HepG2 (cell line): ENCODE results near the gene IRF7. TPM values are rescaled to one million over a fixed set of nuclear protein-coding genes. Genes with fewer than 3 reads are reported as not detected.
A peak's percentile ranks its signal among the peaks of the same experiment; 100 is the strongest.

Experiments used
- BORCS8-MEF2B ChIP-seq: sonication (generic); formaldehyde crosslinking; IDR thresholded peaks from 2 replicates; pipeline ENCODE4 v1.8.0; 2022; ENCODE audit warnings: mild to moderate bottlenecking, missing genetic modification reagents
- CSRNP2 ChIP-seq: sonication (generic); formaldehyde crosslinking; conservative IDR thresholded peaks from 2 replicates; pipeline ENCODE4 v1.8.0; 2022; ENCODE audit warnings: low read depth, missing genetic modification reagents
- GABPB1 ChIP-seq: IDR thresholded peaks from 2 replicates; pipeline ENCODE4 v1.6.1; 2016; ENCODE audit warnings: mild to moderate bottlenecking, missing genetic modification reagents, moderate library complexity, missing compliant biosample characterization
- HBP1 ChIP-seq: IDR thresholded peaks from 2 replicates; pipeline ENCODE4 v1.6.1; 2016; ENCODE audit warnings: low read depth, control low read depth
- HOXD1 ChIP-seq: sonication (generic); formaldehyde crosslinking; IDR thresholded peaks from 2 replicates; pipeline ENCODE4 v1.5.0; 2020; ENCODE audit warnings: missing genetic modification reagents
- KDM5B ChIP-seq: sonication (generic); formaldehyde crosslinking; IDR thresholded peaks from 2 replicates; pipeline ENCODE4 v1.4.0; 2020; ENCODE audit warnings: missing genetic modification reagents, mild to moderate bottlenecking, borderline replicate concordance
- KLF9 ChIP-seq: IDR thresholded peaks from 2 replicates; pipeline ENCODE4 v1.6.1; 2016; ENCODE audit warnings: low read depth
- MIER3 ChIP-seq: IDR thresholded peaks from 2 replicates; pipeline ENCODE4 v1.6.1; 2016; ENCODE audit warnings: missing compliant biosample characterization, borderline replicate concordance
- NFIC ChIP-seq: IDR thresholded peaks from 2 replicates; pipeline ENCODE4 v1.6.1; 2012; ENCODE audit warnings: mild to moderate bottlenecking, low read length, inconsistent platforms
- PREB ChIP-seq: sonication (generic); formaldehyde crosslinking; IDR thresholded peaks from 2 replicates; pipeline ENCODE4 v1.4.0; 2020; ENCODE audit warnings: missing genetic modification reagents
- SIN3A ChIP-seq: IDR thresholded peaks from 2 replicates; pipeline ENCODE4 v1.6.1; 2011; ENCODE audit warnings: low read depth, mild to moderate bottlenecking, control low read depth, low read length, borderline replicate concordance
- SP140L ChIP-seq: sonication (generic); formaldehyde crosslinking; IDR thresholded peaks from 2 replicates; pipeline ENCODE4 v1.4.0; 2020; ENCODE audit warnings: missing genetic modification reagents, borderline replicate concordance
- TEF ChIP-seq: sonication (generic); formaldehyde crosslinking; IDR thresholded peaks from 2 replicates; pipeline ENCODE4 v1.5.0; 2020; ENCODE audit warnings: missing genetic modification reagents
- XRCC5 ChIP-seq: fragments of 200-400 bp; formaldehyde crosslinking; optimal IDR thresholded peaks from 2 replicates; pipeline ENCODE3; 2017; ENCODE audit warnings: mild to moderate bottlenecking, low read length
- ZMAT5 ChIP-seq: sonication (generic); formaldehyde crosslinking; IDR thresholded peaks from 2 replicates; pipeline ENCODE4 v1.5.0; 2020; ENCODE audit warnings: mild to moderate bottlenecking, low read depth, missing genetic modification reagents, borderline replicate concordance
- ZNF18 ChIP-seq: sonication (generic); formaldehyde crosslinking; IDR thresholded peaks from 2 replicates; pipeline ENCODE4 v1.8.0; 2022; ENCODE audit warnings: mild to moderate bottlenecking, missing genetic modification reagents; ENCODE audit not compliant: insufficient replicate concordance
- ZNF180 ChIP-seq: sonication (generic); formaldehyde crosslinking; IDR thresholded peaks from 2 replicates; pipeline ENCODE4 v1.4.0; 2020; ENCODE audit warnings: low read depth, missing genetic modification reagents, borderline replicate concordance
- ZNF232 ChIP-seq: sonication (generic); formaldehyde crosslinking; IDR thresholded peaks from 2 replicates; pipeline ENCODE4 v1.4.0; 2020; ENCODE audit warnings: missing genetic modification reagents, borderline replicate concordance
- ZNF333 ChIP-seq: sonication (generic); formaldehyde crosslinking; IDR thresholded peaks from 2 replicates; pipeline ENCODE4 v1.4.0; 2020; ENCODE audit warnings: mild to moderate bottlenecking, missing genetic modification reagents, borderline replicate concordance
- ZNF589 ChIP-seq: sonication (generic); formaldehyde crosslinking; conservative IDR thresholded peaks from 2 replicates; pipeline ENCODE4 v1.8.0; 2022; ENCODE audit warnings: mild to moderate bottlenecking, moderate library complexity, missing genetic modification reagents
- ZNF737 ChIP-seq: sonication (generic); formaldehyde crosslinking; IDR thresholded peaks from 2 replicates; pipeline ENCODE4 v1.5.0; 2020; ENCODE audit warnings: missing genetic modification reagents, mild to moderate bottlenecking, borderline replicate concordance
- ZNF75D ChIP-seq: sonication (generic); formaldehyde crosslinking; IDR thresholded peaks from 2 replicates; pipeline ENCODE4 v1.8.1; 2023; ENCODE audit warnings: missing genetic modification reagents, mild to moderate bottlenecking, borderline replicate concordance
- ZNF879 ChIP-seq: sonication (generic); formaldehyde crosslinking; IDR thresholded peaks from 2 replicates; pipeline ENCODE4 v1.8.1; 2023; ENCODE audit warnings: missing genetic modification reagents
- polyA plus RNA-seq, 8 experiments: library from polyadenylated mRNA; depleted of rRNA in 3 of 8; stranded (reverse) in 7 of 8; unstranded in 1 of 8; fragments of >200 nt; fragmentation: Illumina TruSeq in 4 of 8; extraction: Trizol in 4 of 8; gene quantifications; 2 replicates each; pipeline versions ENCODE4 v1.2.1 to v1.2.3, GENCODE V29; 2011 to 2016; ENCODE audit warnings: low read depth in 4 of 8, missing spikeins in 1 of 8, mixed read lengths in 1 of 8; ENCODE audit not compliant: insufficient read depth in 1 of 8
- total RNA-seq, 5 experiments: library from RNA; depleted of rRNA; stranded (reverse); fragments of >200 nt; fragmentation: Illumina TruSeq; extraction: Trizol; gene quantifications; 2 replicates each; pipeline ENCODE4 v1.2.3, GENCODE V29; 2016; ENCODE audit warnings: low read depth in 1 of 5

IRF7 gene
- total and polyA plus RNA-seq, 2 of the 13 experiments (the other 11 are each of a cell fraction or from before 2014, with no cell fraction given): not detected

- TF ChIP-seq CSRNP2: no peak
- TF ChIP-seq KLF9 (CRISPR knock-in tag): no peak
- TF ChIP-seq ZNF75D (CRISPR knock-in tag): no peak
- TF ChIP-seq HBP1 (CRISPR knock-in tag): peak; percentile 51; the same call in 1 of the 2 replicates
- no peak for TF ChIP-seq ZNF737
- no peak for TF ChIP-seq ZNF879 (CRISPR knock-in tag)
- TF ChIP-seq KDM5B (CRISPR knock-in tag): peak; percentile 54; the same call in 1 of the 2 replicates
- TF ChIP-seq ZNF180 (CRISPR knock-in tag): no peak
- TF ChIP-seq ZNF232 (CRISPR knock-in tag): 0 out of 2 replicates have a peak, but pooled peaks have one; percentile 37
- TF ChIP-seq PREB (CRISPR knock-in tag): no peak
- TF ChIP-seq XRCC5: no peak
- no peak for TF ChIP-seq BORCS8-MEF2B (CRISPR knock-in tag)
- TF ChIP-seq ZNF18 (CRISPR knock-in tag): no peak
- TF ChIP-seq ZNF589 (CRISPR knock-in tag): no peak
- TF ChIP-seq MIER3: 0 out of 2 replicates have a peak, but pooled peaks have one; percentile 23
- TF ChIP-seq GABPB1 (CRISPR knock-in tag): no peak
- TF ChIP-seq NFIC: no peak
- no peak for TF ChIP-seq TEF (CRISPR knock-in tag)
- TF ChIP-seq SIN3A: no peak
- TF ChIP-seq SP140L (CRISPR knock-in tag): no peak
- no peak for TF ChIP-seq ZMAT5
- TF ChIP-seq HOXD1 (CRISPR knock-in tag): no peak; the same call in 1 of the 2 replicates
- TF ChIP-seq ZNF333 (CRISPR knock-in tag): no peak
Observed at GRCh38 chr11:567629-568292, 48.0 kb downstream of the IRF7 start (continued).
